KBM-7 (cell line): ENCODE measurements around the gene ZSWIM2.
"Not testable (repeated sequence)": the region's sequence is repeated elsewhere in the genome, so short reads cannot be mapped to it uniquely, and the experiment has no call there.

ENCODE experiments used
- DNase-seq: peaks from one replicate; pipeline ENCODE4 v3.0.0-alpha.2; 2015
- in situ Hi-C: fragments of 300-500 bp; cut with MboI; formaldehyde crosslinking; loops from 2 replicates; pipeline ENCODE4 v1.14.3; 2020; ENCODE audit warnings: low sequenced_read_pairs, low pct_unique_long_range_greater_than_20kb, mixed read lengths

ZSWIM2 gene

DNA sequence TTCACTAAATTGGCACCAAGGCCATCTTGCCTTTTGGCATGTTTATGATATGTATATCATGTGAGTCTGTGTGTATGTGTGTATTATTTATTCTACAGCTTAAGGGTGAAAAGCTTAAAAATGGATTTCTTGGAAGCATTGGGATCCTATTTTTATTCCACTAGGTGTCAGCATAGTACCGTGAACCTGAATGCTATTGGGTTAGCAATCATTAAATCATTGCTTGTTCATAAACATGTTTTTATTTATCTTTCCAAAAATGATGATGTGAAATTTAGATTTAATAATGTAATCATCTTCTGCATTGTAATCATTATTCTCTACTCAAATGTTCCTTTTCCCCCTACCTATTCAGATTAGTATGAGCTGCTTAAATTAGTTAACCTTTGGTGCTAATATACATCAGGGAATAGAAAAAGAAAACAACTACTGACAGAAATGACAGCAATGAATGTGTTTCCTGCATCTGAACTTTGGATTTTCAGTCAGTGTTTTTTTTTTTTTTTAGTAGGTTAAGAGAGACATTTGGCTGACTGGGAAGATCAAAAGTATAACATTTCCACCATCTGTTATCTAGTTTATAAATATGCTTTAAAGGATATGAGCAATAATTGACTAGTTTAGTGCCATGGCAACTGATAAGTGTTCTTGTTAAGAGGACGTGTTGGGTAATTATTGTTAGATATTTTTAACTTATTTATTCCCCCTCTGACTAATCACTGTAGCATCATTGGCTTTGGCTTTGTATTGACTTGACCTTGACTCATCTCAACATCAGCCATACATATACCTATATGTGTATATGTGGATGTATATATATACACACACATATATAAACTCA, 14.1 kb upstream of the ZSWIM2 start:
- DNase-seq: peak; percentile 65
- in situ Hi-C loops: no loop called here

DNA sequence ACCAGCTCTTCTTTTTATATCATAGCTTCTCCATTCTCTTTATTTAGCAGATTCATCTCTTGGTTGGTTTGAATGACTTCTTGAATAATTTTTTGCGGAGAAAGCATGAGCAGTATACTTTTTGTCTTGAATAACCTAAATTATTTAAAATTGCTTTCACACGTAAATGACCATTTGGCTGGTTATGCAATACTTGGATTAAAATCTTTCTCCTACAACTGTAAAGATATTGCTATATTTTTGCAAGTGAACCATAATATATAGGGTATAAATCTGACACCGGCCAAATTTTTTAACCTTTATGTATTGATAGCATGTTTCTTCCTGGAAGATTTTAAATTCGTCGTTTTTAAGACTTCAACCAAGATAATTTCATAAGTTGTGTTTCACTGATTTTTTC, 6.2 kb upstream of the ZSWIM2 start:
- in situ Hi-C loops: no loop called here
- no peak for DNase-seq

GRCh38 chr2:186853951-186854350, 5.0 kb upstream of the ZSWIM2 start:
- no peak for DNase-seq
- in situ Hi-C loops: no loop called here

GRCh38 chr2:186852508-186852907, 3.5 kb upstream of the ZSWIM2 start:
- in situ Hi-C loops: no loop called here
- DNase-seq: no peak

- no peak for DNase-seq
- in situ Hi-C loops: no loop called here
Observed at GRCh38 chr2:186842373-186842772, 6.6 kb downstream of the ZSWIM2 start.

DNA sequence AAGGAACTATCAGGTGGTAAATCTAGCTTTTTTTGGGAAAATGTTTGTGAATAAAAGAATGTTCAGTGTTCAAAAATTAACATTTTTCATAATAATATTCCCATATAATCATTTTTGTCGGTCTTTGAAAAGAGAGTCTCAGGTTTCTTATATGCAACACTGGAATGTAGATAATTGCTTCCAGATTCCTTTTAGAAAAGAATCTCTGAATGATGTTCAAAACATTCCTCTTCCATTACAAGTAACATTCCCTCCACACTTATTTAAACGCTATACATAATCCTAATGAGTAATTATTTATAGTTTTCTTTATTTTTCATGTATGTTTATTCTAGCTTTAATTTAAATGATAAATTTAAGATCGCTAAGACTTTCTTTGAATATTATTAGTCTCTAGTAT, 7.0 kb downstream of the ZSWIM2 start:
- in situ Hi-C loops: no loop called here
- no peak for DNase-seq

GRCh38 chr2:186835628-186836027, 13.3 kb downstream of the ZSWIM2 start:
- in situ Hi-C loops: no loop called here
- no peak for DNase-seq

DNA sequence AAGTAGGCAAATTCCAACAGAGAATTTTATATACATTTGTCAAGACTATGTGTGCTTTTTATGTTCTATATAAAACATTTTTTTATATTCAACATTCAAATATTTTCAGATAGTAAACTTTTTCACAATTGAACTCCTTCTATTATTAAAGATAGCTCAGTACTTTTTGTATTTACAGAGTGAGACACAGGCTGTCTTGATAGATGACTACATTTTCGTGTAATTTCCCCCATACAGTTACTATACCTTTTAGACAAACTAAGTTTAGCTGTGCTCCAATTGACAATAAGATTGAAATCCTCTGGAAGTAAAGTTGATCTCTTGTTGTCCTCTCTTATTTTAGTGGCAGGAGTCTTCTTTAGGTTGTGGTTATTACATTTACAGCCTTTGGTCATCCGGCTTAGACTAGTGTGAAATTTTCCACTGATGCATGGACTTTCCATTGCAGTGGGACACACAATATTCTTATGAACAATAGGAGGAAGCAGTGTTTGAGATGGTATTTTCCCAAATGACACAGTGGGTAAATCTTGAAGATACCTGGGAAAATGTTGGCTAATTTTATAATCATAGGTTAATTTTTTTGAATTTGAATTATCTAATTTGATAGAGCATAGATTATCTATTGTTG, 21.0 kb downstream of the ZSWIM2 start:
- in situ Hi-C loops: no loop called here
- no peak for DNase-seq

DNA sequence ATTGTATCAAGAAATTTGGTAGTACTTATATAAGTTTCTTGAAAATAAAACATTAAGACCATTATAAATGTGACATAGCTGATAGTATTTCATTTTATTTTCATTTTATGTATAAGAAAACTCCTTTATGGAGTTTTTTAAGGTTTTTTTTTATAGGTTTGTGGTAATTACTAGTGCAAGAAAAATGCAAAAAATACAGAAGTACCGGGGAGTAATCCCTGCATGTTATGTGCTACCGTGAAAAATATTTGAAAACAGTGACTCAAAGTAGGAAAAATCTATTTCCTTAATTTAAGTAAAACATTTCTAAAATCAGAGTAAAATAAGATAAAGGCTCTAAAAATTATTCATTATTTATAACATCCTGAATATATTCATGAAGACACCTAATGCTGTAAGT, 21.6 kb downstream of the ZSWIM2 start:
- no peak for DNase-seq
- in situ Hi-C loops: no loop called here

GRCh38 chr2:186822323-186822722, 26.6 kb downstream of the ZSWIM2 start:
- in situ Hi-C loops: no loop called here
- DNase-seq: no peak

GRCh38 chr2:186820303-186820702, 28.7 kb downstream of the ZSWIM2 start:
- DNase-seq: no peak
- in situ Hi-C loops: no loop called here

DNA sequence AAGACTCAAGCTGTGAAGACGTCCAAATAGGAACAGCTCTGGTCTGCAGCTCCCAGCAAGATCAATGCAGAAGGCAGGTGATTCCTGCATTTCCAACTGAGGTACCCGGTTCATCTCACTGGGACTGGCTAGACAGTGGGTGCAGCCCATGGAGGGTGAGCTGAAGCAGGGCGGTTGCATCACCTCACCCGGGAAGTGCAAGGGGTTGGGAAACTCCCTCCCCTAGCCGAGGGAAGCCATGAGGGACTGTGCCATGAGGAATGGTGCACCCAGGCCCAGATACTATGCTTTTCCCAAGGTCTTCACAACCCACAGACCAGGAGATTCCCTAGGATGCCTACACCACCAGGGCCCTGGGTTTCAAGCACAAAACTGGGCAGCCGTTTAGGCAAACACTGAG, 37.2 kb downstream of the ZSWIM2 start:
- in situ Hi-C loops, DNase-seq: not testable (repeated sequence)

GRCh38 chr2:186806591-186806990, 42.4 kb downstream of the ZSWIM2 start:
- no peak for DNase-seq
- in situ Hi-C loops: no loop called here

- DNase-seq, in situ Hi-C loops: not testable (repeated sequence)
Observed at GRCh38 chr2:186798604-186799003, 50.4 kb downstream of the ZSWIM2 start.

DNA sequence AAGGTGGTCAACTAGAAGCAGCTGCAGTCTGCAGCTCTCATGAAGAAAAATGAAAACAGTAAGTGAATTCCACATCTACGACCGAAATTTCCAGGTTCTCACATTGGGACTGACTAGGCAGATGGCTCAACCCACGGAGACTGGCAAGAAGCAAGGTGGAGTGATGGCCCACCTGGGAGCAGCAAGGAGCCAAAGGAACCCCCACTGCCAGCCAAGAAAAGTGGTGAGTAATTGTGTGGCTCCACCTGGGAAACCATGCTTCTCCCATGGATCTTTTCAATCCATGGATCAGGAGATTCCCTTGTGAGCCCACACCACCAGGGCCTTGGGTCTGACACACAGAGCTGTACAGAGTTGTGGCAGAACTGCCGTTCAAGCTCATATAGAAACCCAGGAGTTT, 64.0 kb downstream of the ZSWIM2 start:
- DNase-seq: no peak
- in situ Hi-C loops: no loop called here

DNA sequence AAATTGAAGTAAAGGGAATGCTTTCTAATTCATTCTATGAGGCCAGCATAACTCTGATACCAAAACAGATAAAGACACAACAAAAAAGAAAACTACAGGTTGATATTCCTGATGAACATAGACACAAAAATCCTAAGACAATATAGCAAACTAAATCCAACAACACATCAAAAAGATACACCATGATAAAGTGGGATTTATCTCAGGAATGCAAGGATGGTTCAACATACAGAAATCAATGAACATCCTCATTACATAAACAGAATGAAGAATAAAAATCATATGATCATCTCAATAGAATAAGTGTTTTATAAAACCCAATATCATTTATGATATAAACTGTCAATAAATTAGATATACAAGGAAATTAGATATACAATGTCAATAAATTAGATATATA, 65.7 kb downstream of the ZSWIM2 start:
- DNase-seq: no peak
- in situ Hi-C loops: no loop called here

- peak; percentile 34 for DNase-seq
- in situ Hi-C loops: no loop called here
Observed at GRCh38 chr2:186780701-186781316, 68.2 kb downstream of the ZSWIM2 start.
